ENCODE results near the gene TMEM185A.

- TF ChIP-seq, protein P1, sequence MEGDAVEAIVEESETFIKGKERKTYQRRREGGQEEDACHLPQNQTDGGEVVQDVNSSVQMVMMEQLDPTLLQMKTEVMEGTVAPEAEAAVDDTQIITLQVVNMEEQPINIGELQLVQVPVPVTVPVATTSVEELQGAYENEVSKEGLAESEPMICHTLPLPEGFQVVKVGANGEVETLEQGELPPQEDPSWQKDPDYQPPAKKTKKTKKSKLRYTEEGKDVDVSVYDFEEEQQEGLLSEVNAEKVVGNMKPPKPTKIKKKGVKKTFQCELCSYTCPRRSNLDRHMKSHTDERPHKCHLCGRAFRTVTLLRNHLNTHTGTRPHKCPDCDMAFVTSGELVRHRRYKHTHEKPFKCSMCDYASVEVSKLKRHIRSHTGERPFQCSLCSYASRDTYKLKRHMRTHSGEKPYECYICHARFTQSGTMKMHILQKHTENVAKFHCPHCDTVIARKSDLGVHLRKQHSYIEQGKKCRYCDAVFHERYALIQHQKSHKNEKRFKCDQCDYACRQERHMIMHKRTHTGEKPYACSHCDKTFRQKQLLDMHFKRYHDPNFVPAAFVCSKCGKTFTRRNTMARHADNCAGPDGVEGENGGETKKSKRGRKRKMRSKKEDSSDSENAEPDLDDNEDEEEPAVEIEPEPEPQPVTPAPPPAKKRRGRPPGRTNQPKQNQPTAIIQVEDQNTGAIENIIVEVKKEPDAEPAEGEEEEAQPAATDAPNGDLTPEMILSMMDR (IDR thresholded peaks at IDR 0.05): no peak
- no peak for TF ChIP-seq POLR2AphosphoS5 (IDR thresholded peaks at IDR 0.05)
- no peak for TF ChIP-seq POLR2A (IDR thresholded peaks at IDR 0.05)
Observed at GRCh38 chrX:149639568-149639967, 8.0 kb upstream of the TMEM185A start.
